DND-41 (cell line): Measurements from ENCODE around the gene GABBR1.

Experiments used
- EZH2 ChIP-seq: IDR thresholded peaks from 3 replicates; pipeline ENCODE4 v1.6.1; 2012; ENCODE audit warnings: borderline replicate concordance, low read depth, mild to moderate bottlenecking, moderate library complexity, low read length, inconsistent platforms; ENCODE audit not compliant: severe bottlenecking
- TF ChIP-seq, protein P1 (sequence below): IDR thresholded peaks from 2 replicates; pipeline ENCODE4 v1.5.1; 2012; ENCODE audit warnings: borderline replicate concordance, low read length, moderate library complexity, mild to moderate bottlenecking; ENCODE audit not compliant: poor library complexity, severe bottlenecking; ENCODE audit errors: extremely low read depth

DNA sequence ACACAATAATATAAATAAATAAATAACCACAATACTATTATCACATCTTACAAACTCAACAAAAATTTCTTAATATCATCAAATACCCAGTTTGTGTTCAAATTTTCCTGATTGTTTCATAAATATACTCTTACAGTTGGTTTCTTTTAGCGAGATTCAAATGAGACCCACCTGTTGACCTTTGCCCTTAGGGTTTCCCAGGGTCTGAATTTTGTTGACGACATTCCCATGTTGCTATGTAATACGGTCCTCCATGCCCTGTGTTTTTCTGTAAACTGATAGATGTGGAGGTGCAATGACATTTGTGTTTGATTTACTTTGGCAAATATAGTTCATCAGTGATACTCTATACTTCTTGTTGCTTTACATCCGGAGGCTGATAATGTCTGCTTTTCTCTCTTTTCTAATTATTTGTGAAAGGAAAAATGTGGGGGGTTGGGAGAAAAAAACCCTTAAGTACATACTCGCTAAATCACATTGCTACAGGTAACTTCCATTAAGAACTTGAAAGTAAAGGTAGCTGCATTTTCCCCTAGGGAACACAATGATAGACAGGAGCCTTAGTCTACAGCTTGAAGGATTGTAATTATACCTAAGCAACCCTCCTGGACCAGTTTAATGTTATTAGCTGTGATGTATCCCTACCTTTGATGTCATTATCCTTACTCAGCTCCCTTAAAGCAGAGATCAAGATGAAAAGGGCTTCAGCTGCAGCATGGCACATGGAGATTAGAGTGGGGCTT, 30.5 kb upstream of the GABBR1 start:
- TF ChIP-seq, protein P1, sequence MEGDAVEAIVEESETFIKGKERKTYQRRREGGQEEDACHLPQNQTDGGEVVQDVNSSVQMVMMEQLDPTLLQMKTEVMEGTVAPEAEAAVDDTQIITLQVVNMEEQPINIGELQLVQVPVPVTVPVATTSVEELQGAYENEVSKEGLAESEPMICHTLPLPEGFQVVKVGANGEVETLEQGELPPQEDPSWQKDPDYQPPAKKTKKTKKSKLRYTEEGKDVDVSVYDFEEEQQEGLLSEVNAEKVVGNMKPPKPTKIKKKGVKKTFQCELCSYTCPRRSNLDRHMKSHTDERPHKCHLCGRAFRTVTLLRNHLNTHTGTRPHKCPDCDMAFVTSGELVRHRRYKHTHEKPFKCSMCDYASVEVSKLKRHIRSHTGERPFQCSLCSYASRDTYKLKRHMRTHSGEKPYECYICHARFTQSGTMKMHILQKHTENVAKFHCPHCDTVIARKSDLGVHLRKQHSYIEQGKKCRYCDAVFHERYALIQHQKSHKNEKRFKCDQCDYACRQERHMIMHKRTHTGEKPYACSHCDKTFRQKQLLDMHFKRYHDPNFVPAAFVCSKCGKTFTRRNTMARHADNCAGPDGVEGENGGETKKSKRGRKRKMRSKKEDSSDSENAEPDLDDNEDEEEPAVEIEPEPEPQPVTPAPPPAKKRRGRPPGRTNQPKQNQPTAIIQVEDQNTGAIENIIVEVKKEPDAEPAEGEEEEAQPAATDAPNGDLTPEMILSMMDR, result no peak
- TF ChIP-seq EZH2, result no peak
